Testis (tissue), 2 donors: ENCODE results near the gene PCSK1N.

ENCODE experiments used
- POLR2A ChIP-seq: fragments of 450-650 bp; IDR thresholded peaks from one replicate; pipeline ENCODE4 v1.6.1; 2017; ENCODE audit warnings: antibody characterized with exemption, mild to moderate bottlenecking, moderate library complexity
- TF ChIP-seq, protein P1 (sequence below), 3 experiments: fragments of 450-650 bp in 2 of 3; fragments of 200-600 bp in 1 of 3; sonication (generic) in 1 of 3; IDR thresholded peaks; one replicate each; pipeline ENCODE4 v1.5.1; 2016 to 2019; ENCODE audit warnings: antibody characterized with exemption in 3 of 3, mild to moderate bottlenecking in 2 of 3, moderate library complexity in 1 of 3

DNA sequence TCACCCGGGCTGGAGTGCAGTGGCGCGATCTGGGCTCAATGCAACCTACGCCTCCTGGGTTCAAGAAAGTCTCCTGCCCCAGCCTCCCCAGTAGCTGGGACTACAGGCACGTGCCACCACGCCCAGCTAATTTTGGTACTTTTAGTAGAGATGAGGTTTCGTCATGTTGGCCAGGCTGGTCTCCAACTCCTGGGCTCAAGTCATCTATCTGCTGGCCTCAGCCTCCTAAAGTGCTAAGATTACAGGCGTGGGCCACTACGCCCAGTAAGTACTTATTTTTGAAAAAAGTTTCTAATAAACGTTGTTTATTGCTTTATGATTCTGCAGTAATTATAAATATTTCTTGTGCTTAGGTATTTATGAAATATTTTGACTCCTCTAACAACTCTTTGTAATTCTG is 4.3 kb upstream of the PCSK1N start:
- TF ChIP-seq, protein P1, sequence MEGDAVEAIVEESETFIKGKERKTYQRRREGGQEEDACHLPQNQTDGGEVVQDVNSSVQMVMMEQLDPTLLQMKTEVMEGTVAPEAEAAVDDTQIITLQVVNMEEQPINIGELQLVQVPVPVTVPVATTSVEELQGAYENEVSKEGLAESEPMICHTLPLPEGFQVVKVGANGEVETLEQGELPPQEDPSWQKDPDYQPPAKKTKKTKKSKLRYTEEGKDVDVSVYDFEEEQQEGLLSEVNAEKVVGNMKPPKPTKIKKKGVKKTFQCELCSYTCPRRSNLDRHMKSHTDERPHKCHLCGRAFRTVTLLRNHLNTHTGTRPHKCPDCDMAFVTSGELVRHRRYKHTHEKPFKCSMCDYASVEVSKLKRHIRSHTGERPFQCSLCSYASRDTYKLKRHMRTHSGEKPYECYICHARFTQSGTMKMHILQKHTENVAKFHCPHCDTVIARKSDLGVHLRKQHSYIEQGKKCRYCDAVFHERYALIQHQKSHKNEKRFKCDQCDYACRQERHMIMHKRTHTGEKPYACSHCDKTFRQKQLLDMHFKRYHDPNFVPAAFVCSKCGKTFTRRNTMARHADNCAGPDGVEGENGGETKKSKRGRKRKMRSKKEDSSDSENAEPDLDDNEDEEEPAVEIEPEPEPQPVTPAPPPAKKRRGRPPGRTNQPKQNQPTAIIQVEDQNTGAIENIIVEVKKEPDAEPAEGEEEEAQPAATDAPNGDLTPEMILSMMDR (IDR thresholded peaks at IDR 0.05) = no peak
- no peak for TF ChIP-seq POLR2A
